Activated B cell treated with CpG ODN at 0.5 μM for 24 hours (primary cell): ENCODE data around the gene TM2D1. TPM values are rescaled to one million over a fixed set of nuclear protein-coding genes. Genes with fewer than 3 reads are reported as not detected.

Experiments
- ATAC-seq: fragments of 200-7000 bp; cut with Tn5 transposase; one replicate; pipeline ENCODE4 v1.10.0; 2021; ENCODE audit warnings: low read depth, mild to moderate bottlenecking, moderate library complexity
- CTCF ChIA-PET: fragments of 350-600 bp; sonication (Branson Sonifier 250); formaldehyde crosslinking; loops from one replicate; lab custom pipeline; 2021; ENCODE audit warnings: antibody characterized with exemption; lab: Charles Lee
- POLR2A ChIA-PET: fragments of 350-600 bp; sonication (Branson Sonifier 250); formaldehyde crosslinking; loops from one replicate; lab custom pipeline; 2021; ENCODE audit warnings: antibody characterized with exemption; lab: Charles Lee
- DNase-seq: peaks from one replicate; pipeline ENCODE4 v3.0.0; 2022
- H3K27ac Mint-ChIP-seq: one replicate; pipeline ENCODE4 v1.8.0; 2020; ENCODE audit warnings: mixed read lengths
- H3K27me3 Mint-ChIP-seq: one replicate; pipeline ENCODE4 v1.8.0; 2021; ENCODE audit warnings: mixed read lengths
- H3K36me3 Mint-ChIP-seq: one replicate; pipeline ENCODE4 v1.8.0; 2021; ENCODE audit warnings: low read depth, mixed read lengths
- H3K4me1 Mint-ChIP-seq: one replicate; pipeline ENCODE4 v1.8.0; 2021; ENCODE audit warnings: mixed read lengths
- H3K4me3 Mint-ChIP-seq: one replicate; pipeline ENCODE4 v1.8.0; 2020; ENCODE audit warnings: mild to moderate bottlenecking, mixed read lengths
- H3K9me3 Mint-ChIP-seq: one replicate; pipeline ENCODE4 v1.8.0; 2020; ENCODE audit warnings: mixed read lengths
- intact Hi-C: fragments of 100-400 bp; cut with micrococcal nuclease; formaldehyde crosslinking; loops from one replicate; pipeline ENCODE4 v1.15.1; 2024
- total RNA-seq: library from RNA; stranded (reverse); gene quantifications from 2 replicates; pipeline ENCODE4 v1.2.3, GENCODE V29; 2022
- TF ChIP-seq, protein P1 (sequence below): fragments of 200-600 bp; IDR thresholded peaks from one replicate; pipeline ENCODE4 v1.8.0; 2022; ENCODE audit warnings: antibody characterized with exemption, mild to moderate bottlenecking

Gene TM2D1
- total RNA-seq, 1 donor from 2014 or later = 41.4 TPM

DNA sequence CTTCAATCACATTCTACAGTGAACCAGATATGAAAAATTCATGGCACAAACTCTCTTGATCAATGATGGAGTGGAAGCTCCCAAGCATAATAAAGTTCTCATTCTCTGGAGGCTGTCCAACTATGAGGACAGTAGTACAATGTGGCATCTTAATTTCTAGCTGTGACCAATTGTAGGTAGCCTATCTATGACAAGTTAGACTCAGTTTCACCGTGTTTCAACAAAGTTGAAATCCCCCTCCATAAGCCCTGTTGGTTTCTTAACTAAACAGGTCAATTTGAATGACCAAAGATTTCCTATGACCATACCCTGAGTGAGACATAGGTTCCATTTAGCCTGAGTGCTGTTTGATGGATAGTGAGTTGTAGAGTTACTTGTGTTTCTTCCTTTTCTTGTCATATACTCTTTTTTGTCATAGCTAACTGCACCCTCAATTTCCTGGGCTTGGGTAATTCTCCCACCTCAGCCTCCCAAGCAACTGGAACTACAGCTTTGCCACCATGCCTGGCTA is 29.1 kb upstream of the TM2D1 start:
- ChIA-PET POLR2A (no interaction called here), CTCF (no interaction called here)
- no peaks in the 10 kb centered on the region for H3K9me3 Mint-ChIP-seq
- no peaks in the 10 kb centered on the region for H3K4me1 Mint-ChIP-seq
- TF ChIP-seq, protein P1, sequence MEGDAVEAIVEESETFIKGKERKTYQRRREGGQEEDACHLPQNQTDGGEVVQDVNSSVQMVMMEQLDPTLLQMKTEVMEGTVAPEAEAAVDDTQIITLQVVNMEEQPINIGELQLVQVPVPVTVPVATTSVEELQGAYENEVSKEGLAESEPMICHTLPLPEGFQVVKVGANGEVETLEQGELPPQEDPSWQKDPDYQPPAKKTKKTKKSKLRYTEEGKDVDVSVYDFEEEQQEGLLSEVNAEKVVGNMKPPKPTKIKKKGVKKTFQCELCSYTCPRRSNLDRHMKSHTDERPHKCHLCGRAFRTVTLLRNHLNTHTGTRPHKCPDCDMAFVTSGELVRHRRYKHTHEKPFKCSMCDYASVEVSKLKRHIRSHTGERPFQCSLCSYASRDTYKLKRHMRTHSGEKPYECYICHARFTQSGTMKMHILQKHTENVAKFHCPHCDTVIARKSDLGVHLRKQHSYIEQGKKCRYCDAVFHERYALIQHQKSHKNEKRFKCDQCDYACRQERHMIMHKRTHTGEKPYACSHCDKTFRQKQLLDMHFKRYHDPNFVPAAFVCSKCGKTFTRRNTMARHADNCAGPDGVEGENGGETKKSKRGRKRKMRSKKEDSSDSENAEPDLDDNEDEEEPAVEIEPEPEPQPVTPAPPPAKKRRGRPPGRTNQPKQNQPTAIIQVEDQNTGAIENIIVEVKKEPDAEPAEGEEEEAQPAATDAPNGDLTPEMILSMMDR = no peak
- H3K4me3 Mint-ChIP-seq = no peak overlapping the region
- ATAC-seq (no peak), DNase-seq (no peak)
- peaks cover 2% of the 10 kb centered on the region for H3K36me3 Mint-ChIP-seq
- no peak overlapping the region for H3K27ac Mint-ChIP-seq
- intact Hi-C loops = no loop called here
- H3K27me3 Mint-ChIP-seq = no peaks in the 10 kb centered on the region

DNA sequence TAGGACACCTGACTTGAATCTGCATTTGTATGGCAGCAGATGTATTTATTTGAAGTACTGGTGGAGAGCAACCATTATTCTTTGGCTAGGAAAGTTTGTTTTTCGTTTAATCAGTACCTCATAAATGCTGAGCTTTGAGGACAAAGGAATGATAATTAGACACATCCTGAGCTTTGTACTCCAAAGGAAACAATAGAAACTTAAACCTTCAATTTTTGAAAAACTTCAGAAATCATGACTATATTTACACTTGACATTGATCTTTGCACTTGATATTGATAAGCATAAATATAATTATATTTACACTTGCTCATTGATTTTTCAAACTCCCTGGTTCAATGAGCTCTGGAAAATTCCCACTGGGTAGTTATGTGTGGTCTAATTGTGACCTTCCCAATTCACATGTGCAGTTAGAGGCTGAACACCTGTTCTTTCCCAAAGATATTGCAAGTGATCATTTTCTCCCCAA is 28.0 kb upstream of the TM2D1 start:
- intact Hi-C loops = no loop called here
- H3K27me3 Mint-ChIP-seq = no peaks in the 10 kb centered on the region
- ChIA-PET CTCF (no interaction called here), POLR2A (no interaction called here)
- no peaks in the 10 kb centered on the region for H3K9me3 Mint-ChIP-seq
- no peaks in the 10 kb centered on the region for H3K4me1 Mint-ChIP-seq
- TF ChIP-seq, protein P1 = no peak
- no peak overlapping the region for H3K27ac Mint-ChIP-seq
- H3K4me3 Mint-ChIP-seq = no peak overlapping the region
- ATAC-seq (no peak), DNase-seq (no peak)
- peaks cover 1% of the 10 kb centered on the region for H3K36me3 Mint-ChIP-seq

DNA sequence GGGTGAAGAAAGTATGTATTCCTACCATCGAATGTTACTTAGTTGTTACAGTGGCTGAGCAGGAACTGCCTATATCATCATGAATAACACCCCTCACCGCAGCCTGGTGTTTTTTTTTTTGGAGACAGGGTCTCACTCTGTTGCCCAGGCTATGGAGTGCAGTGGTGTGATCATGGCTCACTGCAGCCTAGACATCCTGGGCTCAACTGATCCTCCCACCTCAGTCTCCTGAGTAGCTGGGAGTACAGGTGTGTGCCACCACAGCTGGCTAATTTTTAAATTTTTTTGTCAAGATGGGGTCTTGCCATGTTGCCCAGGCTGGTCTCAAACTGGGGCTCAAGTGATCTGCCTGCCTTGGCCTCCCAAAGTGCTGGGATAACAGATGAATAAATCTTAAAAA is 24.6 kb upstream of the TM2D1 start:
- no peak for ATAC-seq
- Mint-ChIP-seq H3K36me3 (no peaks in the 10 kb centered on the region), H3K27ac (no peak overlapping the region), H3K4me3 (no peak overlapping the region), H3K27me3 (no peaks in the 10 kb centered on the region), H3K4me1 (peaks cover 2% of the 10 kb centered on the region), H3K9me3 (no peaks in the 10 kb centered on the region)
- TF ChIP-seq, protein P1 = no peak
- DNase-seq = no peak
- intact Hi-C loops = no loop called here
- ChIA-PET POLR2A (interaction anchor here (0.6 kb wide), 1 partner anchor 21 kb away, joined by 4 read pairs; no protein-coding TSS in a partner anchor), CTCF (no interaction called here)

DNA sequence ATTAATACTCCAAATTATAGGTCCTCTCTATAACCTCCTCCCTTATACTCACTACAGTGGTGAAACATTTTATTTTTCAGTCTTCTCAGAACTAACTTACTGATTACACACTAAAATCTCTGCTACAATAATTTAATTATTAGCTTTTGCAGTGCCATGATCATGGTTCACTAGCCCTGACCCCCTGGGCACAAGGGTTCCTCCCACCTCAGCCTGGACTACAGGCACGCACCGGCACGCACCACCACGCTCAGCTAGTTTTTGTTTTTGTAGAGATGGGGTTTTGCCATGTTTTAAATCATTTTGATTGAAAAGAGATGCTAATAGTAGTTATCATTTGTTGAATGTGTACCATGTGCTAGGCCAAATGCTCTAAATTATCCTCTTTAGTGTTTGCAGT is 23.6 kb upstream of the TM2D1 start:
- DNase-seq (no peak), ATAC-seq (no peak)
- intact Hi-C loops = no loop called here
- no peak overlapping the region for H3K4me3 Mint-ChIP-seq
- ChIA-PET POLR2A (no interaction called here), CTCF (interaction anchor here (0.9 kb wide), 1 partner anchor 1044 kb away, joined by 3 read pairs; no protein-coding TSS in a partner anchor)
- no peaks in the 10 kb centered on the region for H3K9me3 Mint-ChIP-seq
- no peak overlapping the region for H3K27ac Mint-ChIP-seq
- no peaks in the 10 kb centered on the region for H3K27me3 Mint-ChIP-seq
- H3K36me3 Mint-ChIP-seq = no peaks in the 10 kb centered on the region
- TF ChIP-seq, protein P1 = no peak
- peaks cover 3% of the 10 kb centered on the region for H3K4me1 Mint-ChIP-seq

DNA sequence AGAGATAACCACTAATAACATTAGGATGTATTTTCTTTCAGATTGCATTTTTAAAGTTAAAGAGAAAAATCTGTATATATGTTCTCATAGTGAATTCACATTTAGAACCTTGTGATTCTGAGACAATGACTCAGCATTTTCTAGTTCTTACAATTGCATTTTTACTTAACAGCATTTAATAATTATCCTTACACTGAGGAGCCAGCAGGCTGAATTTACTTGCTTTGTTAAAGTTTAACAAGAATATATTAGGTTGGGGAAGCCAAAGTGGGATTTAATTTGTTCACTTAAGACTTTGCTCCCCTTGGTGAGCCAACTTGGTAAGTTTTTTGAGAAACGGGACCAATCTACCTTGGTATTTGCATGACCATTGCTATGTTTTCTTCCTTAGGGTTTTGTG is 21.9 kb upstream of the TM2D1 start:
- TF ChIP-seq, protein P1 = no peak
- intact Hi-C loops = no loop called here
- CTCF ChIA-PET = no interaction called here
- no peaks in the 10 kb centered on the region for H3K27me3 Mint-ChIP-seq
- peaks cover 6% of the 10 kb centered on the region for H3K4me1 Mint-ChIP-seq
- DNase-seq = no peak
- POLR2A ChIA-PET = no interaction called here
- H3K36me3 Mint-ChIP-seq = peaks cover 2% of the 10 kb centered on the region
- no peak for ATAC-seq
- H3K9me3 Mint-ChIP-seq = no peaks in the 10 kb centered on the region
- H3K27ac Mint-ChIP-seq = no peak overlapping the region
- no peak overlapping the region for H3K4me3 Mint-ChIP-seq
